Activated CD4-positive, alpha-beta T cell treated with anti-CD3 and anti-CD28 coated beads, Interleukin-2, amount 50 U/mL, for 24 hours (primary cell): Measurements from ENCODE around the gene HOGA1.

Experiments
- DNase-seq, 2 donors: peaks; one replicate each; pipeline ENCODE4 v3.0.0-alpha.2; 2020; ENCODE audit warnings: low read depth in 1 of 2, low spot score in 1 of 2

HOGA1 gene

GRCh38 chr10:97584060-97584797 is at the start of gene HOGA1:
Gene HOGA1 (plus strand): TSS chr10:97584389. CDS start chr10:97584704, 315 bp downstream.
- DNase-seq: no peak

- peak in 1 of 2 donors; percentile 32 for DNase-seq
Measured at GRCh38 chr10:97534746-97535367, 49.3 kb upstream of the HOGA1 start.

GRCh38 chr10:97537186-97537869 is 46.9 kb upstream of the HOGA1 start:
- DNase-seq: no peak

- no peak for DNase-seq
Measured at GRCh38 chr10:97538411-97538810, 45.8 kb upstream of the HOGA1 start.

- DNase-seq: no peak
Measured at GRCh38 chr10:97538839-97539238, 45.4 kb upstream of the HOGA1 start.

GRCh38 chr10:97539523-97540200 is 44.5 kb upstream of the HOGA1 start:
- no peak for DNase-seq

- no peak for DNase-seq
Measured at GRCh38 chr10:97540669-97541500, 43.3 kb upstream of the HOGA1 start.

- DNase-seq: peak in 1 of 2 donors; percentile 46
Measured at GRCh38 chr10:97542169-97543024, 41.8 kb upstream of the HOGA1 start.

GRCh38 chr10:97543025-97543546 is 41.1 kb upstream of the HOGA1 start:
- peak; percentile 16 to 55 for DNase-seq

GRCh38 chr10:97546456-97547270 is 37.5 kb upstream of the HOGA1 start:
- DNase-seq: no peak

GRCh38 chr10:97547271-97547600 is 37.0 kb upstream of the HOGA1 start:
- no peak for DNase-seq

- DNase-seq: no peak
Measured at GRCh38 chr10:97547962-97548361, 36.2 kb upstream of the HOGA1 start.

GRCh38 chr10:97548828-97549455 is 35.2 kb upstream of the HOGA1 start:
- DNase-seq: no peak

GRCh38 chr10:97549587-97550322 is 34.4 kb upstream of the HOGA1 start:
- DNase-seq: no peak

GRCh38 chr10:97550336-97551149 is 33.6 kb upstream of the HOGA1 start:
- DNase-seq: no peak

GRCh38 chr10:97551271-97551670 is 32.9 kb upstream of the HOGA1 start:
- no peak for DNase-seq

GRCh38 chr10:97553575-97554031 is 30.6 kb upstream of the HOGA1 start:
- peak; percentile 32 to 49 for DNase-seq
